Lung (tissue), 12 donors: ENCODE measurements around the gene GGACT. TPM values are rescaled to one million over a fixed set of nuclear protein-coding genes. Genes with fewer than 3 reads are reported as not detected.

Source experiments
- ATAC-seq: fragments of 200-7000 bp; cut with Tn5 transposase; one replicate; pipeline ENCODE4 v1.9.1; 2020; ENCODE audit warnings: moderate number of reproducible peaks; ENCODE audit not compliant: insufficient read depth, low FRiP score
- DNase-seq, 3 donors: peaks; one replicate each; pipeline ENCODE4 v3.0.0-alpha.2; 2013 to 2017
- H3K27ac ChIP-seq, 2 donors: one replicate each; pipeline ENCODE4 v1.5.1; 2013; ENCODE audit warnings: mild to moderate bottlenecking in 2 of 2, moderate library complexity in 2 of 2, control low read depth in 1 of 2, inconsistent platforms in 1 of 2, low read depth in 1 of 2, low read length in 1 of 2
- H3K27me3 ChIP-seq, 3 donors: one replicate each; pipeline ENCODE4 v1.5.1; 2013; ENCODE audit warnings: low read length in 2 of 3; ENCODE audit not compliant: control insufficient read depth in 3 of 3, insufficient read depth in 3 of 3
- H3K36me3 ChIP-seq, 4 donors: one replicate each; pipeline ENCODE4 v1.5.1; 2013; ENCODE audit warnings: low read length in 4 of 4, mild to moderate bottlenecking in 1 of 4, moderate library complexity in 1 of 4; ENCODE audit not compliant: control insufficient read depth in 4 of 4, insufficient read depth in 4 of 4
- H3K4me1 ChIP-seq, 5 donors: one replicate each; pipeline ENCODE4 v1.5.1; 2013; ENCODE audit warnings: low read length in 5 of 5, mild to moderate bottlenecking in 2 of 5, moderate library complexity in 1 of 5; ENCODE audit not compliant: control insufficient read depth in 5 of 5, insufficient read depth in 5 of 5
- H3K4me3 ChIP-seq: one replicate; pipeline ENCODE4 v1.5.1; 2013; ENCODE audit warnings: mild to moderate bottlenecking, control low read depth, moderate library complexity
- H3K9ac ChIP-seq, 2 donors: one replicate each; pipeline ENCODE4 v1.5.1; 2013; ENCODE audit warnings: low read length in 2 of 2, control low read depth in 1 of 2; ENCODE audit not compliant: insufficient read depth in 1 of 2
- H3K9me3 ChIP-seq, 4 donors: one replicate each; pipeline ENCODE4 v1.5.1; 2013; ENCODE audit warnings: low read length in 3 of 4, mild to moderate bottlenecking in 1 of 4, moderate library complexity in 1 of 4; ENCODE audit not compliant: control insufficient read depth in 4 of 4, insufficient read depth in 3 of 4
- WGBS, 2 donors: extraction: QIAGEN DNeasy Blood & Tissue Kit; methylation state at CpG; one replicate each; pipeline ENCODE4 v1.1.7; 2013; 5-methylcytosine and 5-hydroxymethylcytosine counted together
- polyA plus RNA-seq, 2 donors: library from polyadenylated mRNA; stranded (reverse); fragments of 200-250 nt; gene quantifications; one replicate each; pipeline ENCODE4 v1.2.1, GENCODE V29; 2013
- total RNA-seq, 2 donors: library from RNA; depleted of rRNA in 1 of 2; stranded (reverse); fragments of >200 nt in 1 of 2; gene quantifications; one replicate each; pipeline ENCODE4 v1.2.1, GENCODE V29; 2014 to 2021
- TF ChIP-seq, protein P1 (sequence below): IDR thresholded peaks from 2 replicates; pipeline ENCODE4 v1.5.1; 2012; ENCODE audit warnings: mild to moderate bottlenecking; ENCODE audit errors: control extremely low read depth, extremely low read depth
- donor health status: control.
- donor health status: control.
- donor health status: Bipolar disorder and iron deficiency.
- donor health status: healthy.
- donor health status: DM: yes; HTN: yes; CAD: no.

The GGACT gene
- total and polyA plus RNA-seq, 4 donors, result 1.1 to 6.8 (median 3.9) TPM

DNA sequence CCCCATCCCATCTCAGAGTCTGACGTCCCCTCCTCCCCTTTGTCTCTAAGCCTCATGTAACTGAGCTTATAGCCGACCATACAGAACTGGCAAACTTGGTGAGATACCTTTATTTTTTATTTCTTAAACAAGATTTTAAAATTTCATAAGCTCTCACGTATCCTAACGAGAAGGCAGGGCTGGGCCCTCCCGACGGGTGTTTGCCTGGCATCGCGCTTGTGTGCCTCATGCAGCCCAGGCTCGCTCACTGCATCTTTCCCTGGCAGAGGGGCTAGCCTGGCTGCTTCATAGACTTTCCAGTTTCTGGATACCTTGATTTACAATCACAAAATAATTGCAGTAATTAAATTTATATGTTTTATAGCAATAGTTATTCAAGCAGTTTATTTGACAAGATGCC lies 69.0 kb downstream of the GGACT start:
- Histone ChIP-seq H3K27ac (no peak overlapping the region), H3K36me3 (peaks cover 0 to 3% (median 0%) of the 10 kb centered on the region in 4 donors), H3K9me3 (no peaks in the 10 kb centered on the region), H3K4me1 (peaks cover 0 to 31% (median 4%) of the 10 kb centered on the region in 5 donors), H3K9ac (no peak overlapping the region), H3K27me3 (no peaks in the 10 kb centered on the region), H3K4me3 (no peak overlapping the region)
- no peak for DNase-seq
- 97 to 98% methylated on average over 9 of the region's 9 CpGs for WGBS, 2 donors
- TF ChIP-seq, protein P1, sequence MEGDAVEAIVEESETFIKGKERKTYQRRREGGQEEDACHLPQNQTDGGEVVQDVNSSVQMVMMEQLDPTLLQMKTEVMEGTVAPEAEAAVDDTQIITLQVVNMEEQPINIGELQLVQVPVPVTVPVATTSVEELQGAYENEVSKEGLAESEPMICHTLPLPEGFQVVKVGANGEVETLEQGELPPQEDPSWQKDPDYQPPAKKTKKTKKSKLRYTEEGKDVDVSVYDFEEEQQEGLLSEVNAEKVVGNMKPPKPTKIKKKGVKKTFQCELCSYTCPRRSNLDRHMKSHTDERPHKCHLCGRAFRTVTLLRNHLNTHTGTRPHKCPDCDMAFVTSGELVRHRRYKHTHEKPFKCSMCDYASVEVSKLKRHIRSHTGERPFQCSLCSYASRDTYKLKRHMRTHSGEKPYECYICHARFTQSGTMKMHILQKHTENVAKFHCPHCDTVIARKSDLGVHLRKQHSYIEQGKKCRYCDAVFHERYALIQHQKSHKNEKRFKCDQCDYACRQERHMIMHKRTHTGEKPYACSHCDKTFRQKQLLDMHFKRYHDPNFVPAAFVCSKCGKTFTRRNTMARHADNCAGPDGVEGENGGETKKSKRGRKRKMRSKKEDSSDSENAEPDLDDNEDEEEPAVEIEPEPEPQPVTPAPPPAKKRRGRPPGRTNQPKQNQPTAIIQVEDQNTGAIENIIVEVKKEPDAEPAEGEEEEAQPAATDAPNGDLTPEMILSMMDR, result no peak
- no peak for ATAC-seq

GRCh38 chr13:100518394-100519062 lies 70.1 kb downstream of the GGACT start:
- DNase-seq (no peak), ATAC-seq (no peak)
- TF ChIP-seq, protein P1, result no peak
- Histone ChIP-seq H3K4me3 (no peak overlapping the region), H3K9me3 (no peaks in the 10 kb centered on the region), H3K36me3 (peaks cover 0 to under 1% (median 0%) of the 10 kb centered on the region in 4 donors), H3K27ac (no peak overlapping the region), H3K4me1 (peaks cover 0 to 42% (median 4%) of the 10 kb centered on the region in 5 donors), H3K27me3 (no peaks in the 10 kb centered on the region), H3K9ac (no peak overlapping the region)
- WGBS, 2 donors, result 86 to 91% methylated on average over 8 of the region's 8 CpGs

DNA sequence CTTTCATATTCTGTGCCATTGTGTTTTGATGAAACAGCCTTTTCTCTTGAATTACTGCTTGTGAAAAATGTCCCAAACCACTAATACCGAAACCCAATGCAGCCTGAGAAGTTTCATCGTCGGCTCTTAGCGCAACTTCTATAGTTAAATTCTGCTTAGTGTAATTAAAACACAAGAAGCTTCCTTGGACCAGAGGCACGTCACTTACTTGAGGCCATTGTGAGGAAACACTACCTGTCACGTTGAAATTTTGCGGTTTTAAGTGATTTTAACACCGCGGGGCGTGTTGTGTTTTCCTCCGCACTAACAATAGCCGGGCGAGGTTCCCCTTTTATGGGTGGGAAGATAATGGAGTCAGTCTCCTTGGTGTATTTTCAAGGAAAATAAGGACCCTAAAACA lies 70.9 kb downstream of the GGACT start:
- Histone ChIP-seq H3K9ac (no peak overlapping the region), H3K27me3 (no peaks in the 10 kb centered on the region), H3K9me3 (no peaks in the 10 kb centered on the region), H3K27ac (no peak overlapping the region), H3K36me3 (no peaks in the 10 kb centered on the region), H3K4me1 (peaks cover 0 to 41% (median 4%) of the 10 kb centered on the region in 5 donors), H3K4me3 (no peak overlapping the region)
- 39 to 72% methylated on average over 13 of the region's 13 CpGs for WGBS, 2 donors
- ATAC-seq (no peak), DNase-seq (no peak)
- TF ChIP-seq, protein P1, result no peak

GRCh38 chr13:100517135-100517534 lies 71.5 kb downstream of the GGACT start:
- no peak overlapping the region for H3K27ac ChIP-seq
- no peak overlapping the region for H3K9ac ChIP-seq
- H3K36me3 ChIP-seq, result no peaks in the 10 kb centered on the region
- H3K4me3 ChIP-seq, result no peak overlapping the region
- no peaks in the 10 kb centered on the region for H3K9me3 ChIP-seq
- DNase-seq (peak in 1 of 3 donors; percentile 41), ATAC-seq (no peak)
- H3K27me3 ChIP-seq, result no peaks in the 10 kb centered on the region
- H3K4me1 ChIP-seq, result peaks cover 0 to 37% (median 4%) of the 10 kb centered on the region in 5 donors
- WGBS, 2 donors, result 80 to 88% methylated on average over 9 of the region's 9 CpGs
- TF ChIP-seq, protein P1, result no peak
